GM23338 (cell line): ENCODE results near the gene C19orf25. TPM values are rescaled to one million over a fixed set of nuclear protein-coding genes. Genes with fewer than 3 reads are reported as not detected.

ENCODE experiments used
- ATAC-seq: fragments of 200-7000 bp; cut with Tn5 transposase; 3 replicates; pipeline ENCODE4 v1.9.1; 2020
- DNase-seq: peaks from one replicate; pipeline ENCODE4 v3.0.0-alpha.2; 2015; ENCODE audit warnings: low spot score
- H2AFZ ChIP-seq: fragments of 200-600 bp; sonication (generic); 2 replicates; pipeline ENCODE4 v1.8.0; 2016; ENCODE audit warnings: antibody characterized with exemption, mild to moderate bottlenecking, moderate library complexity
- H3F3A ChIP-seq: fragments of 200-600 bp; sonication (generic); replicated peaks from 2 replicates; pipeline ENCODE4 v1.8.0; 2017; ENCODE audit warnings: antibody characterized with exemption, mixed run types, low read depth
- H3K27ac ChIP-seq: fragments of 200-600 bp; sonication (generic); 2 replicates; pipeline ENCODE4 v1.6.1; 2016; ENCODE audit warnings: low read depth
- H3K27me3 ChIP-seq: fragments of 200-600 bp; sonication (generic); 2 replicates; pipeline ENCODE4 v1.8.0; 2016; ENCODE audit warnings: mild to moderate bottlenecking, mixed run types, moderate library complexity; ENCODE audit not compliant: insufficient read depth
- H3K36me3 ChIP-seq: fragments of 200-600 bp; sonication (generic); 2 replicates; pipeline ENCODE4 v1.8.0; 2016; ENCODE audit warnings: mild to moderate bottlenecking; ENCODE audit not compliant: insufficient read depth
- H3K4me1 ChIP-seq: fragments of 200-600 bp; sonication (generic); 2 replicates; pipeline ENCODE4 v1.8.0; 2016; ENCODE audit warnings: mild to moderate bottlenecking, moderate library complexity; ENCODE audit not compliant: insufficient read depth
- H3K4me2 ChIP-seq: fragments of 200-600 bp; sonication (generic); 2 replicates; pipeline ENCODE4 v1.7.1; 2017; ENCODE audit warnings: mixed run types
- H3K4me3 ChIP-seq: fragments of 200-600 bp; sonication (generic); 2 replicates; pipeline ENCODE4 v1.6.1; 2016; ENCODE audit warnings: mixed run types
- H3K79me2 ChIP-seq: fragments of 200-600 bp; sonication (generic); replicated peaks from 2 replicates; pipeline ENCODE4 v1.8.0; 2017; ENCODE audit warnings: mild to moderate bottlenecking; ENCODE audit not compliant: insufficient read depth
- H3K9me2 ChIP-seq: fragments of 200-600 bp; sonication (generic); 2 replicates; pipeline ENCODE4 v1.8.0; 2017; ENCODE audit not compliant: insufficient read depth
- H4K20me1 ChIP-seq: fragments of 200-600 bp; sonication (generic); replicated peaks from 2 replicates; pipeline ENCODE4 v1.8.0; 2017; ENCODE audit warnings: mild to moderate bottlenecking; ENCODE audit not compliant: insufficient read depth
- H3K27ac Mint-ChIP-seq: 2 replicates; pipeline ENCODE4 v1.8.0; 2020; ENCODE audit warnings: inconsistent platforms, mild to moderate bottlenecking, moderate library complexity, mixed read lengths
- H3K27me3 Mint-ChIP-seq: 3 replicates; pipeline ENCODE4 v1.8.0; 2022; ENCODE audit warnings: low read depth, mild to moderate bottlenecking, moderate library complexity, mixed read lengths, inconsistent platforms; ENCODE audit not compliant: insufficient read depth, poor library complexity
- H3K36me3 Mint-ChIP-seq: 3 replicates; pipeline ENCODE4 v1.8.0; 2021; ENCODE audit warnings: low read depth, mild to moderate bottlenecking, inconsistent platforms, moderate library complexity, mixed read lengths
- H3K4me1 Mint-ChIP-seq: 3 replicates; pipeline ENCODE4 v1.8.0; 2020; ENCODE audit warnings: mild to moderate bottlenecking, inconsistent platforms, mixed read lengths
- H3K4me3 Mint-ChIP-seq: 3 replicates; pipeline ENCODE4 v1.8.0; 2021; ENCODE audit warnings: moderate library complexity, mild to moderate bottlenecking, inconsistent platforms, mixed read lengths
- H3K9me3 Mint-ChIP-seq: 3 replicates; pipeline ENCODE4 v1.8.0; 2020; ENCODE audit warnings: moderate library complexity, mild to moderate bottlenecking, inconsistent platforms, mixed read lengths
- CREB1 ChIP-seq: fragments of 250-450 bp; sonication (Bioruptor Pico); IDR thresholded peaks from 2 replicates; pipeline ENCODE4 v1.5.0; 2020; ENCODE audit warnings: low read depth, mild to moderate bottlenecking, moderate library complexity
- EZH2phosphoT487 ChIP-seq: fragments of 200-600 bp; sonication (generic); IDR thresholded peaks from one replicate; pipeline ENCODE4 v1.8.1; 2018; ENCODE audit warnings: antibody characterized with exemption; ENCODE audit not compliant: unreplicated experiment
- JUNB ChIP-seq: IDR thresholded peaks from one replicate; pipeline ENCODE4 v1.6.1; 2016; ENCODE audit warnings: antibody characterized with exemption; ENCODE audit not compliant: unreplicated experiment
- NANOG ChIP-seq: IDR thresholded peaks from 2 replicates; pipeline ENCODE4 v1.6.1; 2016; ENCODE audit warnings: antibody characterized with exemption, borderline replicate concordance
- POLR2AphosphoS5 ChIP-seq: IDR thresholded peaks from 2 replicates; pipeline ENCODE4 v1.6.1; 2016; ENCODE audit warnings: antibody characterized with exemption, low read depth
- ZNF114 ChIP-seq: fragments of 250-450 bp; sonication (Bioruptor Pico); IDR thresholded peaks from 2 replicates; pipeline ENCODE4 v1.5.0; 2020; ENCODE audit warnings: mild to moderate bottlenecking, moderate library complexity
- ZNF331 ChIP-seq: fragments of 250-450 bp; sonication (Bioruptor Pico); IDR thresholded peaks from 2 replicates; pipeline ENCODE4 v1.5.0; 2020; ENCODE audit warnings: low read depth, mild to moderate bottlenecking, moderate library complexity
- ZNF462 ChIP-seq: fragments of 250-450 bp; sonication (Bioruptor Pico); IDR thresholded peaks from 2 replicates; pipeline ENCODE4 v1.5.0; 2020; ENCODE audit warnings: mild to moderate bottlenecking, moderate library complexity
- polyA plus RNA-seq: library from polyadenylated mRNA; unstranded; fragments of >200 nt; fragmentation: Nextera tagmentation; extraction: Ambion mirVana; gene quantifications from 2 replicates; pipeline ENCODE4 v1.2.1, GENCODE V29; 2016
- total RNA-seq: library from RNA; depleted of rRNA; stranded (reverse); fragments of >200 nt; shearing (Covaris generic); gene quantifications from 2 replicates; pipeline ENCODE4 v1.2.3, GENCODE V29; 2014
- TF ChIP-seq, protein P1 (sequence below): IDR thresholded peaks from 2 replicates; pipeline ENCODE4 v1.6.1; 2016; ENCODE audit warnings: antibody characterized with exemption
- TF ChIP-seq, protein P2 (sequence below), 2 experiments: fragments of 200-600 bp in 1 of 2; sonication (generic) in 1 of 2; conservative IDR thresholded peaks; 2 replicates each; pipeline versions ENCODE4 v1.5.1 to v1.6.1; 2016 to 2017; ENCODE audit warnings: antibody characterized with exemption in 2 of 2, low read depth in 2 of 2, mild to moderate bottlenecking in 2 of 2, moderate library complexity in 1 of 2

The C19orf25 gene
- total and polyA plus RNA-seq, 2 experiments from 2014 or later: 43.5 to 61.1 TPM

DNA sequence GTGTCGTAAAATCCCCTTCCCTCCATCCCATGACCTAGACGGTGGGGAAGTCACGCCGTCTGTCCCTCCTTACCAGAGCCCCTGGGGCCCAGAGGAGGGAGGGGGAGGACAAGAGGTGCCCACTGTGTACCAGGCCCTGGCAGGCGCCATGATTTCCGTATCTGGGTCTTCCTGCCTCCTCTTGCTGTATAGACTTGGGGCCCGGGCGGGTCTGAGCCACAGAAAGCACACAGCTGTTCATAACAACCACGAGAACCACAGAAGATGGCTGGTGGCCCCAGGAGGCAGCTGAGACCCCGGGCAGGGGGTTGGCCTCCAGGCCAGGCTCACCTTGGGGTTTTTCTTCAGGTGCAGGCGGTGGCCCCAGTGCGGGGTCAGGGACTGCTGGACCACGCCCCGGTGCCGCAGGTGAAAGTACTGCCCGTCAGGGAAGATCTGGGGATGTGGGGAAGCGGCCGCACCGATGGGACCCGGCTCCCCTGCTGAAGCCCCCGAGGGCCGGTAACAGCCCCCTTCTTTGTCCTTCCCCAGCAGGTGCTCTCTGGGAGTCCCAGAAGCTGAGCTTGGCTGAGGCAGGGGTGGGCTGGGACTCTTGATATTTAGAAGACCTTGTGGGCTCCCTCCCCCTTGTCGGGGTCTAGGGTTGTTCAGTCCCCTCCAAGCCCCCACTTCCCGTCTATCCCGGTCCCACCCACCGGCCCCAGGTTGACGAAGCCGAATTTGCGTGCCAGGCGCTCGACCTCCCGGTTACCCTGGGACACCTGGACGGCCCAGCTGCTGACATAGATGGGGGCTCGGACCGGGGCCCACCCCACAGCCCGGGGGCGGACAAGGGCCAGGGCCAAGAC lies 10.7 kb upstream of the C19orf25 start:
- peak overlapping the region; percentile 88 for H3K4me3 Mint-ChIP-seq
- no peaks in the 10 kb centered on the region for H3K36me3 Mint-ChIP-seq
- Histone ChIP-seq H3K4me3 (peak overlapping the region; percentile 92), H3K9me2 (no peaks in the 10 kb centered on the region), H3K4me1 (0 out of 2 replicates have a peak, but pooled peaks cover 4% of the 10 kb centered on the region), H3K27me3 (peaks cover 14% of the 10 kb centered on the region), H3K27ac (no peak overlapping the region), H3F3A (no peaks in the 10 kb centered on the region), H2AFZ (peak overlapping the region; percentile 98), H3K4me2 (peak overlapping the region; percentile 97), H3K36me3 (no peaks in the 10 kb centered on the region), H3K79me2 (no peaks in the 10 kb centered on the region), H4K20me1 (no peaks in the 10 kb centered on the region)
- peak; percentile 62; the same call in 1 of the 2 replicates for TF ChIP-seq POLR2AphosphoS5
- no peak for TF ChIP-seq JUNB
- TF ChIP-seq, protein P1, sequence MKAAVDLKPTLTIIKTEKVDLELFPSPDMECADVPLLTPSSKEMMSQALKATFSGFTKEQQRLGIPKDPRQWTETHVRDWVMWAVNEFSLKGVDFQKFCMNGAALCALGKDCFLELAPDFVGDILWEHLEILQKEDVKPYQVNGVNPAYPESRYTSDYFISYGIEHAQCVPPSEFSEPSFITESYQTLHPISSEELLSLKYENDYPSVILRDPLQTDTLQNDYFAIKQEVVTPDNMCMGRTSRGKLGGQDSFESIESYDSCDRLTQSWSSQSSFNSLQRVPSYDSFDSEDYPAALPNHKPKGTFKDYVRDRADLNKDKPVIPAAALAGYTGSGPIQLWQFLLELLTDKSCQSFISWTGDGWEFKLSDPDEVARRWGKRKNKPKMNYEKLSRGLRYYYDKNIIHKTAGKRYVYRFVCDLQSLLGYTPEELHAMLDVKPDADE: peak; percentile 28; the same call in 1 of the 2 replicates
- peaks cover 6% of the 10 kb centered on the region for H3K4me1 Mint-ChIP-seq
- peak; percentile 7 for ATAC-seq
- H3K27me3 Mint-ChIP-seq: peaks cover 19% of the 10 kb centered on the region
- H3K9me3 Mint-ChIP-seq: no peaks in the 10 kb centered on the region
- DNase-seq: no peak
- no peak overlapping the region for H3K27ac Mint-ChIP-seq

- Histone ChIP-seq H2AFZ (no peak overlapping the region), H3K27me3 (peaks cover 14% of the 10 kb centered on the region), H3K79me2 (no peaks in the 10 kb centered on the region), H3K4me1 (0 out of 2 replicates have a peak, but pooled peaks cover 4% of the 10 kb centered on the region), H3F3A (no peaks in the 10 kb centered on the region), H3K9me2 (no peaks in the 10 kb centered on the region), H3K36me3 (no peaks in the 10 kb centered on the region), H3K27ac (no peak overlapping the region), H3K4me3 (no peak overlapping the region), H4K20me1 (no peaks in the 10 kb centered on the region), H3K4me2 (no peak overlapping the region)
- H3K27me3 Mint-ChIP-seq: peaks cover 16% of the 10 kb centered on the region
- no peak for ATAC-seq
- H3K9me3 Mint-ChIP-seq: no peaks in the 10 kb centered on the region
- H3K4me3 Mint-ChIP-seq: no peak overlapping the region
- peaks cover 6% of the 10 kb centered on the region for H3K4me1 Mint-ChIP-seq
- no peak for DNase-seq
- no peak overlapping the region for H3K27ac Mint-ChIP-seq
- H3K36me3 Mint-ChIP-seq: no peaks in the 10 kb centered on the region
- TF ChIP-seq NANOG: no peak
- TF ChIP-seq ZNF331 (CRISPR knock-in tag): no peak
- TF ChIP-seq ZNF114 (CRISPR knock-in tag): no peak
- TF ChIP-seq EZH2phosphoT487: no peak
- TF ChIP-seq, protein P2, sequence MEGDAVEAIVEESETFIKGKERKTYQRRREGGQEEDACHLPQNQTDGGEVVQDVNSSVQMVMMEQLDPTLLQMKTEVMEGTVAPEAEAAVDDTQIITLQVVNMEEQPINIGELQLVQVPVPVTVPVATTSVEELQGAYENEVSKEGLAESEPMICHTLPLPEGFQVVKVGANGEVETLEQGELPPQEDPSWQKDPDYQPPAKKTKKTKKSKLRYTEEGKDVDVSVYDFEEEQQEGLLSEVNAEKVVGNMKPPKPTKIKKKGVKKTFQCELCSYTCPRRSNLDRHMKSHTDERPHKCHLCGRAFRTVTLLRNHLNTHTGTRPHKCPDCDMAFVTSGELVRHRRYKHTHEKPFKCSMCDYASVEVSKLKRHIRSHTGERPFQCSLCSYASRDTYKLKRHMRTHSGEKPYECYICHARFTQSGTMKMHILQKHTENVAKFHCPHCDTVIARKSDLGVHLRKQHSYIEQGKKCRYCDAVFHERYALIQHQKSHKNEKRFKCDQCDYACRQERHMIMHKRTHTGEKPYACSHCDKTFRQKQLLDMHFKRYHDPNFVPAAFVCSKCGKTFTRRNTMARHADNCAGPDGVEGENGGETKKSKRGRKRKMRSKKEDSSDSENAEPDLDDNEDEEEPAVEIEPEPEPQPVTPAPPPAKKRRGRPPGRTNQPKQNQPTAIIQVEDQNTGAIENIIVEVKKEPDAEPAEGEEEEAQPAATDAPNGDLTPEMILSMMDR (conservative IDR thresholded peaks at IDR 0.05; ENCODE audit: low read depth in 2 of 2): no peak
- no peak for TF ChIP-seq CREB1 (CRISPR knock-in tag)
- TF ChIP-seq, protein P1: no peak
- no peak for TF ChIP-seq ZNF462 (CRISPR knock-in tag)
Measured at GRCh38 chr19:1488282-1488601, 9.2 kb upstream of the C19orf25 start.
